H1 (cell line): ENCODE measurements around the gene ANXA9.

Source experiments
- EZH2 ChIP-seq: fragments of 200-600 bp; sonication (generic); IDR thresholded peaks from 2 replicates; pipeline ENCODE4 v1.7.1; 2012; ENCODE audit warnings: low read depth, mild to moderate bottlenecking, moderate library complexity, low read length, inconsistent platforms; ENCODE audit not compliant: severe bottlenecking
- KDM5A ChIP-seq: fragments of 200-600 bp; IDR thresholded peaks from 2 replicates; pipeline ENCODE4 v1.7.1; 2012; ENCODE audit warnings: mild to moderate bottlenecking, low read length, inconsistent platforms, mixed read lengths
- NRF1 ChIP-seq: IDR thresholded peaks from 2 replicates; pipeline ENCODE4 v1.6.1; 2011; ENCODE audit warnings: mild to moderate bottlenecking, low read depth, low read length, improper control_type of control experiment
- POLR2A ChIP-seq, 2 experiments: IDR thresholded peaks; 1 replicate in 1 of 2; 2 replicates in 1 of 2; pipeline ENCODE4 v1.6.1; 2011; ENCODE audit warnings: low read depth in 2 of 2, low read length in 2 of 2, mild to moderate bottlenecking in 2 of 2; ENCODE audit errors: control extremely low read depth in 1 of 2
- RXRA ChIP-seq: IDR thresholded peaks from 2 replicates; pipeline ENCODE4 v1.6.1; 2011; ENCODE audit warnings: low read depth, mild to moderate bottlenecking, low read length, moderate library complexity; ENCODE audit not compliant: insufficient read depth
- SP1 ChIP-seq: IDR thresholded peaks from 2 replicates; pipeline ENCODE4 v1.6.1; 2011; ENCODE audit warnings: low read depth, low read length
- TAF1 ChIP-seq: IDR thresholded peaks from 2 replicates; pipeline ENCODE4 v1.6.1; 2011; ENCODE audit warnings: mild to moderate bottlenecking, low read depth, low read length
- TBP ChIP-seq: IDR thresholded peaks from 2 replicates; pipeline ENCODE4 v1.6.1; 2011; ENCODE audit warnings: low read depth, low read length, improper control_type of control experiment
- TF ChIP-seq, protein P1 (sequence below), 3 experiments: IDR thresholded peaks; 1 replicate in 2 of 3; 2 replicates in 1 of 3; pipeline versions ENCODE4 v1.5.1 to v1.6.1; 2011; ENCODE audit warnings: low read length in 3 of 3, mild to moderate bottlenecking in 3 of 3, inconsistent platforms in 2 of 3, low read depth in 1 of 3, moderate library complexity in 1 of 3; ENCODE audit not compliant: insufficient read depth in 1 of 3; ENCODE audit errors: control extremely low read depth in 1 of 3

DNA sequence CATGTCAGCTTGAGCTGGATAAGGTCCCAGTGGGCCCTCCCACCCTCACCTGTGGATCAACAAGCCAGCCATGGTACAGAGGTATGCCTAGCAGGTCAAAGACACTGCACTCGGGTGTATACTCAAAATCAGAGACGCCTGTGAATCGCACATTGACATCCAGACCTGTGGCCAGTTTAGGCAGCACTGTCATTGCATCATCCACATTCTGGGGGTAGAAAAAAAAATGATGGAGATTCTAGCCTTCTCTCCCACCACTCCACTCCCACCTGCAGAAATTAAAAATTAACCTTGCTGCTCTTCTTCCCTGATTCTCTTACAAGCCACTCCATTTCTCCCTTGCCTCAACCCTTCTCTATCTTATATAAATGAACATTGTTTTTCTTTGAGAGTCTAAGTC is 18.3 kb downstream of the ANXA9 start:
- no peak for TF ChIP-seq POLR2A (IDR thresholded peaks at IDR 0.05; ENCODE audit: control extremely low read depth in 1 of 2, low read depth in 2 of 2, low read length in 2 of 2)
- TF ChIP-seq NRF1, result no peak
- no peak for TF ChIP-seq EZH2
- TF ChIP-seq TAF1, result no peak
- TF ChIP-seq TBP, result no peak
- TF ChIP-seq SP1, result no peak
- TF ChIP-seq, protein P1, sequence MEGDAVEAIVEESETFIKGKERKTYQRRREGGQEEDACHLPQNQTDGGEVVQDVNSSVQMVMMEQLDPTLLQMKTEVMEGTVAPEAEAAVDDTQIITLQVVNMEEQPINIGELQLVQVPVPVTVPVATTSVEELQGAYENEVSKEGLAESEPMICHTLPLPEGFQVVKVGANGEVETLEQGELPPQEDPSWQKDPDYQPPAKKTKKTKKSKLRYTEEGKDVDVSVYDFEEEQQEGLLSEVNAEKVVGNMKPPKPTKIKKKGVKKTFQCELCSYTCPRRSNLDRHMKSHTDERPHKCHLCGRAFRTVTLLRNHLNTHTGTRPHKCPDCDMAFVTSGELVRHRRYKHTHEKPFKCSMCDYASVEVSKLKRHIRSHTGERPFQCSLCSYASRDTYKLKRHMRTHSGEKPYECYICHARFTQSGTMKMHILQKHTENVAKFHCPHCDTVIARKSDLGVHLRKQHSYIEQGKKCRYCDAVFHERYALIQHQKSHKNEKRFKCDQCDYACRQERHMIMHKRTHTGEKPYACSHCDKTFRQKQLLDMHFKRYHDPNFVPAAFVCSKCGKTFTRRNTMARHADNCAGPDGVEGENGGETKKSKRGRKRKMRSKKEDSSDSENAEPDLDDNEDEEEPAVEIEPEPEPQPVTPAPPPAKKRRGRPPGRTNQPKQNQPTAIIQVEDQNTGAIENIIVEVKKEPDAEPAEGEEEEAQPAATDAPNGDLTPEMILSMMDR (IDR thresholded peaks at IDR 0.05; ENCODE audit: control extremely low read depth in 1 of 3, insufficient read depth in 1 of 3, low read depth in 1 of 3, low read length in 3 of 3), result no peak
- no peak for TF ChIP-seq KDM5A
- no peak for TF ChIP-seq RXRA
